Ovary (tissue), 9 donors: ENCODE results near the gene CLEC16A. TPM values are rescaled to one million over a fixed set of nuclear protein-coding genes. Genes with fewer than 3 reads are reported as not detected.

Source experiments
- DNase-seq, 5 donors: peaks; one replicate each; pipeline ENCODE4 v3.0.0-alpha.2; 2019 to 2020
- H3K27ac ChIP-seq, 2 donors: fragments of 200-600 bp; one replicate each; pipeline versions ENCODE4 v1.5.1 to v1.8.0; 2019 to 2022
- H3K27me3 ChIP-seq: fragments of 200-600 bp; one replicate; pipeline ENCODE4 v1.8.0; 2022
- H3K36me3 ChIP-seq: fragments of 200-600 bp; sonication (generic); one replicate; pipeline ENCODE4 v1.5.1; 2019
- H3K4me1 ChIP-seq: one replicate; pipeline ENCODE4 v1.8.1; 2013; ENCODE audit warnings: mild to moderate bottlenecking, moderate library complexity; ENCODE audit not compliant: insufficient read depth
- H3K4me3 ChIP-seq: fragments of 200-600 bp; sonication (generic); one replicate; pipeline ENCODE4 v1.5.1; 2017
- H3K9me3 ChIP-seq, 2 donors: fragments of 200-600 bp in 1 of 2; sonication (generic) in 1 of 2; one replicate each; pipeline versions ENCODE4 v1.5.1 to v1.8.1; 2013 to 2019; ENCODE audit warnings: mild to moderate bottlenecking in 1 of 2, moderate library complexity in 1 of 2
- EP300 ChIP-seq: sonication (generic); formaldehyde crosslinking; IDR thresholded peaks from one replicate; pipeline ENCODE4 v1.6.1; 2017; ENCODE audit warnings: antibody characterized with exemption
- POLR2A ChIP-seq: fragments of 450-650 bp; IDR thresholded peaks from one replicate; pipeline ENCODE4 v1.6.1; 2017; ENCODE audit warnings: antibody characterized with exemption, mild to moderate bottlenecking, moderate library complexity
- WGBS, 3 donors: extraction: QIAGEN DNeasy Blood & Tissue Kit in 1 of 3; methylation state at CpG; one replicate each; pipeline versions ENCODE4 v1.1.5 to v1.1.7; 2013 to 2017; 5-methylcytosine and 5-hydroxymethylcytosine counted together
- intact Hi-C, 4 donors: fragments of 100-400 bp; cut with DNase I; formaldehyde crosslinking; loops; one replicate each; pipeline versions ENCODE4 v1.11.0 to v1.15.1; 2022 to 2023
- polyA plus RNA-seq, 2 donors: library from polyadenylated mRNA; stranded (reverse); fragments of 200-250 nt in 1 of 2; fragments of 350-450 nt in 1 of 2; fragmentation: Illumina TruSeq in 1 of 2; extraction: RNeasy Lipid Tissue Mini Kit (QIAGEN cat#74804) in 1 of 2; gene quantifications; one replicate each; pipeline ENCODE4 v1.2.3, GENCODE V29; 2013 to 2014
- total RNA-seq, 7 donors: library from RNA; depleted of rRNA in 2 of 7; stranded (reverse); fragments of >200 nt in 2 of 7; fragmentation: NEBNext Ultra II Directional in 3 of 7; extraction: Animal tissue kit (Norgen Biotek cat#: 25700) in 3 of 7; gene quantifications; one replicate each; pipeline versions ENCODE4 v1.1.0 to v1.2.4, GENCODE V29; 2016 to 2023
- TF ChIP-seq, protein P1 (sequence below), 3 donors: fragments of 450-650 bp in 2 of 3; fragments of 200-600 bp in 1 of 3; IDR thresholded peaks; one replicate each; pipeline versions ENCODE4 v1.5.1 to v1.8.0; 2016 to 2022; ENCODE audit warnings: antibody characterized with exemption in 3 of 3, mild to moderate bottlenecking in 1 of 3
- donor health status: DM: no; HTN: no; CAD: no; lungs with moderate emphysema.
- donor health status: DM: no; HTN: no; CAD: no.
- donor health status: Bipolar disorder and iron deficiency.
- donor health status: DM: yes; HTN: yes; CAD: no.
- donor health status: DM: no; HTN: no; CAD: no.
- donor health status: DM: yes; HTN: yes; CAD: no.

The CLEC16A gene
- total and polyA plus RNA-seq, 9 donors, result 6.4 to 28.1 (median 16.5) TPM

DNA sequence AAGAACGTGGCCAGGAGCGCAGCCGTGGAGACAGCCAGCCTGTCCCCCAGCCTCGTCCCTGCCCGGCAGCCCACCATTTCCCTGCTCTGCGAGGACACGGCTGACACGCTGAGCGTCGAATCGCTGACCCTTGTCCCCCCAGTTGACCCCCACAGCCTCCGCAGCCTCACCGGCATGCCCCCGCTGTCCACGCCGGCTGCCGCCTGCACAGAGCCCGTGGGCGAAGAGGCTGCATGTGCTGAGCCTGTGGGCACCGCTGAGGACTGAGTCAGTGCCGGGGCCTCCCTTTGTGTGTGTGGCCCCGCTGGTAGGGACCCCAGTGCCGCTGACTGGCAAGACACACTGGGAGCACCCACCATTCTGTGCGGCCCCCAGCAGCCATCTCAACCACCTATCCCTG, 234.1 kb downstream of the CLEC16A start:
- WGBS, 3 donors, result 92 to 96% (median 94%) methylated on average over 21 to 24 of the region's 24 CpGs
- no peaks in the 10 kb centered on the region for H3K27me3 ChIP-seq
- peaks cover 2% of the 10 kb centered on the region for H3K4me1 ChIP-seq
- H3K4me3 ChIP-seq, result no peak overlapping the region
- DNase-seq, result no peak
- H3K9me3 ChIP-seq, result no peaks in the 10 kb centered on the region
- no peak for TF ChIP-seq EP300
- no peaks in the 10 kb centered on the region for H3K36me3 ChIP-seq
- intact Hi-C loops, result no loop called here
- H3K27ac ChIP-seq, result no peak overlapping the region

DNA sequence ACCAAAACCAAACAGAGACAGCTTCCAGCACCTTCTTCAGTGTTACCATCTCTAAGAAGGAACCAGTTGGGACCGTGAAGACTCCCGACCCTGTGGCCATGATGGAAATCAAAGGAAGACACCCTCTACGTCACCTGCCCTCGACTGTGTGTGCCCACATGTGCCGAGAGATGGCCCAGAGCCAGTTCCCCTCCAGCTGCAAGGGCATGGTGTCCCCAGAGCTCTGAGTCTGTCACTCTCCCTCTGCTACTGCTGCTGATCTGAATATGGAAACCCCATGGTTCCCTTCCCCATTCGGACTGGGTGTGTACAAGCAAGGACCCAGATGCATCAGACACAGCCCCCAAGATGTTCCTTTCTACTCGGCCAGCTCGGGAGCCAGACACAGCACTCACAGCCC, 235.2 kb downstream of the CLEC16A start:
- H3K4me3 ChIP-seq, result no peak overlapping the region
- H3K27me3 ChIP-seq, result no peaks in the 10 kb centered on the region
- WGBS, 3 donors, result 87 to 96% (median 88%) methylated on average over 8 of the region's 8 CpGs
- DNase-seq, result no peak
- H3K27ac ChIP-seq, result no peak overlapping the region
- no peaks in the 10 kb centered on the region for H3K9me3 ChIP-seq
- H3K4me1 ChIP-seq, result peaks cover 2% of the 10 kb centered on the region
- no peak for TF ChIP-seq EP300
- TF ChIP-seq, protein P1, sequence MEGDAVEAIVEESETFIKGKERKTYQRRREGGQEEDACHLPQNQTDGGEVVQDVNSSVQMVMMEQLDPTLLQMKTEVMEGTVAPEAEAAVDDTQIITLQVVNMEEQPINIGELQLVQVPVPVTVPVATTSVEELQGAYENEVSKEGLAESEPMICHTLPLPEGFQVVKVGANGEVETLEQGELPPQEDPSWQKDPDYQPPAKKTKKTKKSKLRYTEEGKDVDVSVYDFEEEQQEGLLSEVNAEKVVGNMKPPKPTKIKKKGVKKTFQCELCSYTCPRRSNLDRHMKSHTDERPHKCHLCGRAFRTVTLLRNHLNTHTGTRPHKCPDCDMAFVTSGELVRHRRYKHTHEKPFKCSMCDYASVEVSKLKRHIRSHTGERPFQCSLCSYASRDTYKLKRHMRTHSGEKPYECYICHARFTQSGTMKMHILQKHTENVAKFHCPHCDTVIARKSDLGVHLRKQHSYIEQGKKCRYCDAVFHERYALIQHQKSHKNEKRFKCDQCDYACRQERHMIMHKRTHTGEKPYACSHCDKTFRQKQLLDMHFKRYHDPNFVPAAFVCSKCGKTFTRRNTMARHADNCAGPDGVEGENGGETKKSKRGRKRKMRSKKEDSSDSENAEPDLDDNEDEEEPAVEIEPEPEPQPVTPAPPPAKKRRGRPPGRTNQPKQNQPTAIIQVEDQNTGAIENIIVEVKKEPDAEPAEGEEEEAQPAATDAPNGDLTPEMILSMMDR (IDR thresholded peaks at IDR 0.05), result no peak
- no peak for TF ChIP-seq POLR2A
- intact Hi-C loops, result no loop called here
- H3K36me3 ChIP-seq, result no peaks in the 10 kb centered on the region

DNA sequence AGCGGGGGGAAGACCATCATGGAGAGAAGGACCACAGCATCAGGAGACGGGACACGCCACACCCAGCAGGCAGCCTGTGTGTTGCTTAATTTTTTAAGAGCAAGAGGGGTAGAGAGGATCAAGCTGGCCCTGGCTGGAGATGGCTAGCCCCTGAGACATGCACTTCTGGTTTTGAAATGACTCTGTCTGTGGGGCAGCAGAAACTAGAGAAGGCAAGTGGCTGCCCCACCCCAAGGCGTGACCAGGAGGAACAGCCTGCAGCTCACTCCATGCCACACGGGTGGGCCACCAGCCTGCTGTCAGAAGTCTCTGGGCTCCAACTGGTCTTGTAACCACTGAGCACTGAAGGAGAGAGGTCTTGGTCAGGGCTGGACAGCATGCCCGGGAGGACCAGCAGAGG, 236.1 kb downstream of the CLEC16A start:
- Histone ChIP-seq H3K9me3 (no peaks in the 10 kb centered on the region), H3K4me1 (peaks cover 2% of the 10 kb centered on the region), H3K27me3 (no peaks in the 10 kb centered on the region), H3K4me3 (no peak overlapping the region), H3K27ac (no peak overlapping the region), H3K36me3 (no peaks in the 10 kb centered on the region)
- TF ChIP-seq POLR2A (no peak), EP300 (no peak)
- TF ChIP-seq, protein P1 (IDR thresholded peaks at IDR 0.05), result no peak
- DNase-seq, result no peak
- intact Hi-C loops, result no loop called here
- 87 to 94% (median 94%) methylated on average over 6 of the region's 6 CpGs for WGBS, 3 donors

DNA sequence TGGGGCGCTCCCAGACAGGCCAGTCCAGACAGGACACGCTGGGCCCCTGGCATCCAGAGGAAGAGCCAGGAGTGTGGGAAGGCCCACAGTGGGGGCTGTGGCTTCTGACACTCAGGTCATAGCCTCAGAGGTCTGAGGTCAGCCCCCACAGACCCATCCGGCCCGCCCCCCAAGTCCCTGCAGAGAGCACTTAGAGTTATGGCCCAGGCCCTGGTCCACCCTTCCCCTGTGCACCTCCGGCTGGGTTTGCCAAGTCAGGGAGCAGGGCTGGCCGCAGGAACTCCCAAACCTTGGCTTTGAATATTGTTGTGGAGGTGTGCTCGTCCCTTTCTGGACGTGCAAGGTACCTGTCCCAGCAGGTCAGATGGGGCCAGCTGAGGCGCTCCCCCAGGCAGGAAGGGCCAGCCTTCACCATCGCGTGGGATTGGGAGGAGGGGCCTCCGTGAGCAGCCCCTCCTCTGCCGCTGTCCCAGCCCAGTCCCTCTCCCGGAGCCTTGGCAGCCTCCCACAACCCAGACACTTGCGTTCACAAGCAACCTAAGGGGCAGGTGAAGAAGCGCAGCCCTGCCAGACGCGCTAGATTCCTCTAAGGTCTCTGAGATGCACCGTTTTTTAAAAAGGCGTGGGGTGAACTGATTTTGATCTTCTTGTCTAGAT, 237.0 kb downstream of the CLEC16A start:
- Histone ChIP-seq H3K27me3 (no peaks in the 10 kb centered on the region), H3K27ac (no peak overlapping the region), H3K4me3 (no peak overlapping the region), H3K9me3 (no peaks in the 10 kb centered on the region), H3K4me1 (peaks cover 2% of the 10 kb centered on the region), H3K36me3 (no peaks in the 10 kb centered on the region)
- intact Hi-C loops, result no loop called here
- WGBS, 3 donors, result 65 to 71% (median 67%) methylated on average over 20 of the region's 20 CpGs
- DNase-seq, result no peak
- no peak for TF ChIP-seq POLR2A
- TF ChIP-seq, protein P1 (IDR thresholded peaks at IDR 0.05), result no peak

DNA sequence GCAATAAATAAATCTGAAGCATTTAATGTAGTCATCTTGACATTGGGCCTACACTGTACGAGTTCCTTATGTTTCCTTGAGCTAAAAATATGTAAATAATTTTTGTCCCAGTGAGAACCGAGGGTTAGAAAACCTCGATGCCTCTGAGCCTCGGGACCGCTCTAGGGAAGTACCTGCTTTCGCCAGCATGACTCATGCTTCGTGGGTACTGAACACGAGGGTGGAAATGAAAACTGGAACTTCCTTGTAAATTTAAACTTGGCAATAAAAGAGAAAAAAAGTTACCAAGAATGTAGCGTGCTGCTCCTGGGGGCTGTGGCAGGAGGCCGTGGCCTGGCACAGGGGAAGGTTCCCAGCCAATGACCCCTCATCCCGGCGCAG, 237.5 kb downstream of the CLEC16A start:
- intact Hi-C loops, result no loop called here
- TF ChIP-seq EP300 (no peak), POLR2A (no peak)
- TF ChIP-seq, protein P1 (IDR thresholded peaks at IDR 0.05), result no peak

More for the DNA sequence above, 237.5 kb downstream of the CLEC16A start:
- Histone ChIP-seq H3K4me1 (peaks cover 2% of the 10 kb centered on the region), H3K27me3 (no peaks in the 10 kb centered on the region), H3K4me3 (no peak overlapping the region), H3K27ac (no peak overlapping the region), H3K36me3 (no peaks in the 10 kb centered on the region), H3K9me3 (no peaks in the 10 kb centered on the region)
- 29 to 32% (median 31%) methylated on average over 12 of the region's 12 CpGs for WGBS, 3 donors
- no peak for DNase-seq
